ENCODE data around the gene CD151.

The CD151 gene

DNA sequence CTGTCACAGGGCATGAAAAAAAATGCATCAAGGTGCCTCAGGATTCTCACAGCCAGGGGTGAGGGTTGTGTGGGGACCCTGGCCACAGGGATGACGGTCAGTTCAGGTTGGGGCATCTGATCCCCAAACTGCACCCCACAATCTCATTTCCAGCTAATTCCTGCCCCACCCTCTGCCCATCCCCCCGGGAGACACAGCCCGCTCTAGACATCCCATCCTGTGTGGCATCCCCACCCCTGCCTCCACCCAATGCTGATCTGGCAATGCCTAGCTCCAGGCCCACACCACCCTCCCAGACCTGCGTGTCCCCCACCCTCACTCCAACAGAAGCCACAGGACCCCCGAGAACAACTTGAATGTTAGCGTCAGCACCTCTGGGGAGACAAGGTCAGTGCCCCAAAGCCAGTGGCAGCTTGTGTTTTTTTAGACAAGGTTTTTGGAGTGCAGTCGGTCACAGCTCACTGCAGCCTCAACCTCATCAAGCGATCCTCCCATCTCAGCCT, 35.2 kb downstream of the CD151 start:
- peaks cover 26% of the 10 kb centered on the region for H3K36me3 ChIP-seq (ENCODE audit: low read depth)
- no peaks in the 10 kb centered on the region for H3K27me3 ChIP-seq (ENCODE audit: insufficient read depth, poor library complexity, severe bottlenecking)
- H3K9me3 ChIP-seq (ENCODE audit: severe bottlenecking), result no peaks in the 10 kb centered on the region
- TF ChIP-seq, protein P1, sequence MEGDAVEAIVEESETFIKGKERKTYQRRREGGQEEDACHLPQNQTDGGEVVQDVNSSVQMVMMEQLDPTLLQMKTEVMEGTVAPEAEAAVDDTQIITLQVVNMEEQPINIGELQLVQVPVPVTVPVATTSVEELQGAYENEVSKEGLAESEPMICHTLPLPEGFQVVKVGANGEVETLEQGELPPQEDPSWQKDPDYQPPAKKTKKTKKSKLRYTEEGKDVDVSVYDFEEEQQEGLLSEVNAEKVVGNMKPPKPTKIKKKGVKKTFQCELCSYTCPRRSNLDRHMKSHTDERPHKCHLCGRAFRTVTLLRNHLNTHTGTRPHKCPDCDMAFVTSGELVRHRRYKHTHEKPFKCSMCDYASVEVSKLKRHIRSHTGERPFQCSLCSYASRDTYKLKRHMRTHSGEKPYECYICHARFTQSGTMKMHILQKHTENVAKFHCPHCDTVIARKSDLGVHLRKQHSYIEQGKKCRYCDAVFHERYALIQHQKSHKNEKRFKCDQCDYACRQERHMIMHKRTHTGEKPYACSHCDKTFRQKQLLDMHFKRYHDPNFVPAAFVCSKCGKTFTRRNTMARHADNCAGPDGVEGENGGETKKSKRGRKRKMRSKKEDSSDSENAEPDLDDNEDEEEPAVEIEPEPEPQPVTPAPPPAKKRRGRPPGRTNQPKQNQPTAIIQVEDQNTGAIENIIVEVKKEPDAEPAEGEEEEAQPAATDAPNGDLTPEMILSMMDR (IDR thresholded peaks at IDR 0.05; ENCODE audit: poor library complexity, severe bottlenecking), result no peak
- no peak for DNase-seq (ENCODE audit: low spot score)
- H3K4me1 ChIP-seq (ENCODE audit: insufficient read depth, poor library complexity, severe bottlenecking), result no peaks in the 10 kb centered on the region
- H3K27ac ChIP-seq (ENCODE audit: poor library complexity, severe bottlenecking), result no peak overlapping the region
- no peak for ATAC-seq (ENCODE audit: low read depth)
- H3K4me3 ChIP-seq (ENCODE audit: severe bottlenecking), result no peak overlapping the region

DNA sequence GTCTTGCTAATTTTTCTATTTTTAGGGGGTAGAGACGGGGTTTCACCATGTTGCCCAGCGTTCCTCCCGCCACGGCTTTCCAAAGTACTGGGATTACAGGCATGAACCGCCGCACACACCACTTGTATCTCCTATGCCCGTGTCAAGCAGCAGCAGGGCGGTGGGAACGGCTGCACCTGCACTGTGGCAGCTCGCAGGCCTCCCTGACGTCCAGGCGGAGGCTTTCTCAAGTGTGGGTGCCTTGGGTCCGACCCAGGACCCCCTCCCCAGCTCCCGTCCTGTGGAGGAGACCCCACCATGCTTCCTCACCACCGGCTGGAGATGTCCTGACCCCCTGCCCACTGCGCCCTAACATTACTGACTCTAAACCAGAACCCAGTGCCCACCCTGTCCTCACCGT, 35.6 kb downstream of the CD151 start:
- no peak for ATAC-seq (ENCODE audit: low read depth)
- Histone ChIP-seq H3K27ac (ENCODE audit: poor library complexity, severe bottlenecking) (no peak overlapping the region), H3K4me1 (ENCODE audit: insufficient read depth, poor library complexity, severe bottlenecking) (no peaks in the 10 kb centered on the region), H3K36me3 (ENCODE audit: low read depth) (peaks cover 21% of the 10 kb centered on the region), H3K27me3 (ENCODE audit: insufficient read depth, poor library complexity, severe bottlenecking) (no peaks in the 10 kb centered on the region), H3K4me3 (ENCODE audit: severe bottlenecking) (no peak overlapping the region), H3K9me3 (ENCODE audit: severe bottlenecking) (no peaks in the 10 kb centered on the region)
- TF ChIP-seq, protein P1 (IDR thresholded peaks at IDR 0.05; ENCODE audit: poor library complexity, severe bottlenecking), result no peak
- no peak for DNase-seq (ENCODE audit: low spot score)

DNA sequence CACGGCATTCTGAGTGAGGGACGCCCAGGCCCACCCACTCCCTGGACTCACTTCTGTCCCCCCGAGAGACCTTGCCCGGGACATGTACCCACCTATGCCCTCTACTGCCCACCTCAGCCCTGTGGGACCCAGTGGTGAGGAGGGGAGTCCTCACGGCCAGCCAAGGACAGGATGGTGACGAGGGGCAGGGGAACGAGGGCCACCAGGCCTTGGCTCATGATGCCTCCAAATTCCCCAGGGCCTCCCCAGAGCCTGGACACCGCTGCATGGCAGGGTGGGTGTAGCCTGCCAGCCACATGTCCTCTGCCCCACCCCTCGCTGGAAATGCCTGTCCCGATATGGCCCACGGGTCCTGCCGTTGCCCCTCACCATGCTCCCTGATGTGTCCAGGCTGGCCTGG, 36.0 kb downstream of the CD151 start:
- peaks cover 21% of the 10 kb centered on the region for H3K36me3 ChIP-seq (ENCODE audit: low read depth)
- DNase-seq (ENCODE audit: low spot score), result no peak
- no peak overlapping the region for H3K27ac ChIP-seq (ENCODE audit: poor library complexity, severe bottlenecking)
- H3K9me3 ChIP-seq (ENCODE audit: severe bottlenecking), result no peaks in the 10 kb centered on the region
- no peak for ATAC-seq (ENCODE audit: low read depth)
- H3K4me1 ChIP-seq (ENCODE audit: insufficient read depth, poor library complexity, severe bottlenecking), result no peaks in the 10 kb centered on the region
- TF ChIP-seq, protein P1 (IDR thresholded peaks at IDR 0.05; ENCODE audit: poor library complexity, severe bottlenecking), result no peak
- no peak overlapping the region for H3K4me3 ChIP-seq (ENCODE audit: severe bottlenecking)
- no peaks in the 10 kb centered on the region for H3K27me3 ChIP-seq (ENCODE audit: insufficient read depth, poor library complexity, severe bottlenecking)

DNA sequence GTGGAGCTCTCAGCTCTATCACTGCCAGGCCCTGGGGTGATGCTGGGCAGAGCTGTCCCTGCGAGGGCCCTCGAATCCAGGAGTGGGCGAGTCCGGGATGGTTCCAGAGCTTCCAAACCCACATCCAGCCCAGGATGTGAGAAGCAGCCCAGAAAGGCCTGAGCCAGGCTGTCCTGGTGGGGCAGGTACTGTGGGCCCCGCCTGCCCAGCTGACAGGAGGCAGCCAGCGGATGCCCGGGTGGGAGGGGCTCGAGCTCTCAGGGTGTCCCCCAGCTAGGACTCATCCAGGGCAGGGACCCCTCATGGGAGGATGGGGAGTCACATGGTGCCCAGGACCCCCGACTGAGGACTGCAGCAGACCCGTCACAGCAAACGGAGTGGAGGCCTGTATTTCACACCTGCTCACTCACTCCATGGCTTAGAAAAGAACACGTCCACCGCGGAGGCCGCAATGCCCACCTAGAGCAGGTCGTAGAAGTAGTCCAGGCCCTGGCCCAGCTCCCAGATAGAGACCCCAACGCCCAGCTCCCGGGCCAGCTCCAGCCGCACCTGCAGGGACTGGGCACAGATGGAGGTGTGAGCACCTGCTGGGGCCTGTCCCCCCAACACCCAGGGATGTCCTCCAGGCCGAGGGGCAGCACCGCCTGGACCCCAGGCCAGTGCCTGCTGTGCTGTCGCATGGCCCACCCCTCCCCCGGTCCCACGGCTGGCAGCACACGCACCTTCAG, 36.8 kb downstream of the CD151 start:
- ATAC-seq (ENCODE audit: low read depth) (peak; percentile 8), DNase-seq (ENCODE audit: low spot score) (no peak)
- Histone ChIP-seq H3K4me3 (ENCODE audit: severe bottlenecking) (no peak overlapping the region), H3K36me3 (ENCODE audit: low read depth) (peaks cover 14% of the 10 kb centered on the region), H3K27ac (ENCODE audit: poor library complexity, severe bottlenecking) (no peak overlapping the region), H3K4me1 (ENCODE audit: insufficient read depth, poor library complexity, severe bottlenecking) (no peaks in the 10 kb centered on the region), H3K9me3 (ENCODE audit: severe bottlenecking) (no peaks in the 10 kb centered on the region), H3K27me3 (ENCODE audit: insufficient read depth, poor library complexity, severe bottlenecking) (no peaks in the 10 kb centered on the region)
- TF ChIP-seq, protein P1 (IDR thresholded peaks at IDR 0.05; ENCODE audit: poor library complexity, severe bottlenecking), result no peak

DNA sequence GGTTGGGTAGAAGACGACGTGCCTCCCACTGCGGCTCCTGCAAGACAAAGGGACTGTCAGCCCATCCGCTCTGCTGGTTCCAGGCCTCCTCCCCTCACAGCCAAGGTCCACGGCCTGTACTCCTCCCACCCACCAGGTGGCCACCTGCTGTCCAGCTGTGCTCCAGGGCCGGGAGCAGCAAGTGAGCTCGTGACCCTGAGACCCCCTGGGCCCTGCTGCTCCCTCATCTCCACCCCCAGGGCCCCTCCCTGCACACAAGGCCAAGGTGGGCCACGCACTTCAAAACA, 37.3 kb downstream of the CD151 start:
- TF ChIP-seq, protein P1 (IDR thresholded peaks at IDR 0.05; ENCODE audit: poor library complexity, severe bottlenecking), result no peak
- no peaks in the 10 kb centered on the region for H3K27me3 ChIP-seq (ENCODE audit: insufficient read depth, poor library complexity, severe bottlenecking)
- no peak overlapping the region for H3K27ac ChIP-seq (ENCODE audit: poor library complexity, severe bottlenecking)
- H3K4me1 ChIP-seq (ENCODE audit: insufficient read depth, poor library complexity, severe bottlenecking), result no peaks in the 10 kb centered on the region
- no peak overlapping the region for H3K4me3 ChIP-seq (ENCODE audit: severe bottlenecking)
- H3K36me3 ChIP-seq (ENCODE audit: low read depth), result peaks cover 13% of the 10 kb centered on the region
- no peaks in the 10 kb centered on the region for H3K9me3 ChIP-seq (ENCODE audit: severe bottlenecking)
- no peak for DNase-seq (ENCODE audit: low spot score)
- ATAC-seq (ENCODE audit: low read depth), result peak; percentile 22; the same call in 1 of the 3 replicates

All from RWPE2 (cell line).